Measurements from ENCODE around the gene OR4D10. TPM values are rescaled to one million over a fixed set of nuclear protein-coding genes. Genes with fewer than 3 reads are reported as not detected.

Gene OR4D10
- total and polyA plus RNA-seq, 2 experiments from 2014 or later: not detected

GRCh38 chr11:59423835-59424234 is 49.3 kb upstream of the OR4D10 start:
- no peaks in the 10 kb centered on the region for H3K27me3 Mint-ChIP-seq (ENCODE audit: insufficient read depth, low read depth, poor library complexity)
- no peak for TF ChIP-seq POLR2AphosphoS5 (IDR thresholded peaks at IDR 0.05; ENCODE audit: low read depth)
- no peak for TF ChIP-seq JUNB (IDR thresholded peaks at IDR 0.05; ENCODE audit: unreplicated experiment)
- TF ChIP-seq EZH2phosphoT487 (IDR thresholded peaks at IDR 0.05; ENCODE audit: unreplicated experiment): no peak
- TF ChIP-seq ZNF331 (CRISPR knock-in tag; IDR thresholded peaks at IDR 0.05; ENCODE audit: low read depth): no peak
- no peak for TF ChIP-seq NANOG (IDR thresholded peaks at IDR 0.05; ENCODE audit: borderline replicate concordance)
- TF ChIP-seq, protein P1, sequence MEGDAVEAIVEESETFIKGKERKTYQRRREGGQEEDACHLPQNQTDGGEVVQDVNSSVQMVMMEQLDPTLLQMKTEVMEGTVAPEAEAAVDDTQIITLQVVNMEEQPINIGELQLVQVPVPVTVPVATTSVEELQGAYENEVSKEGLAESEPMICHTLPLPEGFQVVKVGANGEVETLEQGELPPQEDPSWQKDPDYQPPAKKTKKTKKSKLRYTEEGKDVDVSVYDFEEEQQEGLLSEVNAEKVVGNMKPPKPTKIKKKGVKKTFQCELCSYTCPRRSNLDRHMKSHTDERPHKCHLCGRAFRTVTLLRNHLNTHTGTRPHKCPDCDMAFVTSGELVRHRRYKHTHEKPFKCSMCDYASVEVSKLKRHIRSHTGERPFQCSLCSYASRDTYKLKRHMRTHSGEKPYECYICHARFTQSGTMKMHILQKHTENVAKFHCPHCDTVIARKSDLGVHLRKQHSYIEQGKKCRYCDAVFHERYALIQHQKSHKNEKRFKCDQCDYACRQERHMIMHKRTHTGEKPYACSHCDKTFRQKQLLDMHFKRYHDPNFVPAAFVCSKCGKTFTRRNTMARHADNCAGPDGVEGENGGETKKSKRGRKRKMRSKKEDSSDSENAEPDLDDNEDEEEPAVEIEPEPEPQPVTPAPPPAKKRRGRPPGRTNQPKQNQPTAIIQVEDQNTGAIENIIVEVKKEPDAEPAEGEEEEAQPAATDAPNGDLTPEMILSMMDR (conservative IDR thresholded peaks at IDR 0.05; ENCODE audit: low read depth in 2 of 2): no peak
- no peak for TF ChIP-seq REST (IDR thresholded peaks at IDR 0.05; ENCODE audit: unreplicated experiment)
- no peak for TF ChIP-seq ZNF462 (CRISPR knock-in tag; IDR thresholded peaks at IDR 0.05)
- no peak for TF ChIP-seq CREB1 (CRISPR knock-in tag; IDR thresholded peaks at IDR 0.05; ENCODE audit: low read depth)
- no peak for TF ChIP-seq STAT1 (IDR thresholded peaks at IDR 0.05; ENCODE audit: unreplicated experiment)
- TF ChIP-seq, protein P2, sequence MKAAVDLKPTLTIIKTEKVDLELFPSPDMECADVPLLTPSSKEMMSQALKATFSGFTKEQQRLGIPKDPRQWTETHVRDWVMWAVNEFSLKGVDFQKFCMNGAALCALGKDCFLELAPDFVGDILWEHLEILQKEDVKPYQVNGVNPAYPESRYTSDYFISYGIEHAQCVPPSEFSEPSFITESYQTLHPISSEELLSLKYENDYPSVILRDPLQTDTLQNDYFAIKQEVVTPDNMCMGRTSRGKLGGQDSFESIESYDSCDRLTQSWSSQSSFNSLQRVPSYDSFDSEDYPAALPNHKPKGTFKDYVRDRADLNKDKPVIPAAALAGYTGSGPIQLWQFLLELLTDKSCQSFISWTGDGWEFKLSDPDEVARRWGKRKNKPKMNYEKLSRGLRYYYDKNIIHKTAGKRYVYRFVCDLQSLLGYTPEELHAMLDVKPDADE (IDR thresholded peaks at IDR 0.05): no peak
- no peak for TF ChIP-seq EZH2 (IDR thresholded peaks at IDR 0.05; ENCODE audit: low read depth, unreplicated experiment)
- no peak for TF ChIP-seq ZNF114 (CRISPR knock-in tag; IDR thresholded peaks at IDR 0.05)

More at GRCh38 chr11:59423835-59424234, 49.3 kb upstream of the OR4D10 start:
- no peak overlapping the region for H3K27ac ChIP-seq (ENCODE audit: low read depth)
- H3K4me3 ChIP-seq: no peak overlapping the region
- no peak overlapping the region for H2AFZ ChIP-seq
- ATAC-seq (no peak), DNase-seq (ENCODE audit: low spot score) (no peak)
- peaks cover 29% of the 10 kb centered on the region for H3K4me1 Mint-ChIP-seq
- peaks cover 17% of the 10 kb centered on the region for H3K4me1 ChIP-seq (ENCODE audit: insufficient read depth)
- H3K9me3 Mint-ChIP-seq: peaks cover 2% of the 10 kb centered on the region; the same call in 2 of the 3 replicates
- no peak overlapping the region for H3K4me3 Mint-ChIP-seq
- no peaks in the 10 kb centered on the region for H3F3A ChIP-seq (replicated peaks; ENCODE audit: low read depth)
- H3K36me3 Mint-ChIP-seq (ENCODE audit: low read depth): no peaks in the 10 kb centered on the region
- H4K20me1 ChIP-seq (replicated peaks; ENCODE audit: insufficient read depth): no peaks in the 10 kb centered on the region
- H3K79me2 ChIP-seq (replicated peaks; ENCODE audit: insufficient read depth): no peaks in the 10 kb centered on the region
- H3K4me2 ChIP-seq: no peak overlapping the region
- no peaks in the 10 kb centered on the region for H3K27me3 ChIP-seq (ENCODE audit: insufficient read depth)
- no peak overlapping the region for H3K27ac Mint-ChIP-seq
- H3K36me3 ChIP-seq (ENCODE audit: insufficient read depth): no peaks in the 10 kb centered on the region
- H3K9me2 ChIP-seq (ENCODE audit: insufficient read depth): peaks cover 11% of the 10 kb centered on the region
